Activated B cell treated with CpG ODN at 0.5 μM for 24 hours (primary cell): Measurements from ENCODE around the gene ANKRD13A. TPM values are rescaled to one million over a fixed set of nuclear protein-coding genes. Genes with fewer than 3 reads are reported as not detected.
"Not testable (repeated sequence)": the region's sequence is repeated elsewhere in the genome, so short reads cannot be mapped to it uniquely, and the experiment has no call there.

Experiments used
- ATAC-seq: fragments of 200-7000 bp; cut with Tn5 transposase; one replicate; pipeline ENCODE4 v1.10.0; 2021; ENCODE audit warnings: low read depth, mild to moderate bottlenecking, moderate library complexity
- CTCF ChIA-PET: fragments of 350-600 bp; sonication (Branson Sonifier 250); formaldehyde crosslinking; loops from one replicate; lab custom pipeline; 2021; ENCODE audit warnings: antibody characterized with exemption; lab: Charles Lee
- POLR2A ChIA-PET: fragments of 350-600 bp; sonication (Branson Sonifier 250); formaldehyde crosslinking; loops from one replicate; lab custom pipeline; 2021; ENCODE audit warnings: antibody characterized with exemption; lab: Charles Lee
- DNase-seq: peaks from one replicate; pipeline ENCODE4 v3.0.0; 2022
- H3K27ac Mint-ChIP-seq: one replicate; pipeline ENCODE4 v1.8.0; 2020; ENCODE audit warnings: mixed read lengths
- H3K27me3 Mint-ChIP-seq: one replicate; pipeline ENCODE4 v1.8.0; 2021; ENCODE audit warnings: mixed read lengths
- H3K36me3 Mint-ChIP-seq: one replicate; pipeline ENCODE4 v1.8.0; 2021; ENCODE audit warnings: low read depth, mixed read lengths
- H3K4me1 Mint-ChIP-seq: one replicate; pipeline ENCODE4 v1.8.0; 2021; ENCODE audit warnings: mixed read lengths
- H3K4me3 Mint-ChIP-seq: one replicate; pipeline ENCODE4 v1.8.0; 2020; ENCODE audit warnings: mild to moderate bottlenecking, mixed read lengths
- H3K9me3 Mint-ChIP-seq: one replicate; pipeline ENCODE4 v1.8.0; 2020; ENCODE audit warnings: mixed read lengths
- CTCF ChIP-seq: fragments of 200-600 bp; IDR thresholded peaks from one replicate; pipeline ENCODE4 v1.8.0; 2022; ENCODE audit warnings: antibody characterized with exemption, mild to moderate bottlenecking
- intact Hi-C: fragments of 100-400 bp; cut with micrococcal nuclease; formaldehyde crosslinking; loops from one replicate; pipeline ENCODE4 v1.15.1; 2024
- total RNA-seq: library from RNA; stranded (reverse); gene quantifications from 2 replicates; pipeline ENCODE4 v1.2.3, GENCODE V29; 2022

ANKRD13A gene
- total RNA-seq, 1 donor from 2014 or later, result 135 TPM

DNA sequence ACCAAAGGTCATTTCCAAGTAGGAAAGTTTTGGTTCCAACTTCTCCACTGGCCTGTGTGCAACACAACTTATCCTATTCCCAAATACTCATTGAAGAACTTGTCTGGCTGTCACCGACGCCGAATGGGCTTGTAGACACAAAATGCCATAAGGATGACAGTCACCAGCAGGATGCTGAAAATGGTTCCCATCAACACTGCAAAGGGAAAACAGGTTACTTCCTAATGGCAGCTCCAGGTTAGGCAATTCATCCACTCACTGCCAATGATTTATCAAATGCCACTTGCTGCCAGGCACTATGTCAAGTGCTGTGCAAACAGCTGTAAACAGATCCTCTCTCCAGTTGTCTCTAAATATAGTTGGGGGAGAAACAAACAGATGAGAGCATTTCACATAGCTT, 43.0 kb downstream of the ANKRD13A start:
- intact Hi-C loops, result no loop called here
- H3K27ac Mint-ChIP-seq, result peak overlapping the region; percentile 56
- peaks cover 53% of the 10 kb centered on the region for H3K36me3 Mint-ChIP-seq
- H3K4me1 Mint-ChIP-seq, result peaks cover 41% of the 10 kb centered on the region
- CTCF ChIA-PET, result interaction anchor here (0.7 kb wide), 1 partner anchor 11 kb away, joined by 4 read pairs; no protein-coding TSS in a partner anchor
- no peaks in the 10 kb centered on the region for H3K9me3 Mint-ChIP-seq
- no peaks in the 10 kb centered on the region for H3K27me3 Mint-ChIP-seq
- H3K4me3 Mint-ChIP-seq, result no peak overlapping the region
- no peak for TF ChIP-seq CTCF
- ATAC-seq, result no peak
- POLR2A ChIA-PET, result no interaction called here
- DNase-seq, result no peak

DNA sequence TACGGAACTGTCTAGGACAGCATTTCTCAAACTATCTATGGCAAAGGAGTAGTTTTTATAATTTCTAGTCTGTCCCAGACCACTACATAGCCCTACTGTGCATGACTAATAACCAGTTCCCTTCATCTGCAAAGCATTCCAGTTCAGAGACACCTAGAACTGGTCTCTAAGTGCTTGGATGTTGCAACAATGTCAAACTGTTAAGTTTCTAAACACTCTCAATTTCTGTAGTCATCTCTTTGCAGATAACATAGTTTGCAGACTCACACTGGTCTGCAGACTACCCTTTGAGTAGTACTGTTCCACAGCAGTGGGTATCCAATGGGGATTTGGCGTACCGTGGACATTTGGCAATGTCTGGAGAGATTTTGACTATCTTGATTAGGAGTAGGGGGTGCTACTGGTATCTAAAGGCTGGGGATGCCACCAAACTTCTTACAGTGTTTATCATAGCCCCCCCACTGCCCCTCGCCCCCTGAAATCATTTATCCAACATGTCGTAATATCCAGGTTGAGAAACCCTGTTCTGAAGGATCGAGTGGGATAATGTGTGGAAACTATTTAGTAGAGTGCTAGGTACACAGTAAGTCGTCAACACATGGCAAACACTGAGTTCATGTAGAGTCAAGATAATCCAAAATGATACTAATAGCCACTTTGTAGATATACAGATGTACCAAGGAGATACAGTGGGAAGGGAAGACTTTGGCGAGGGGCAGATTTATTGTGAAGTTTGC, 47.4 kb downstream of the ANKRD13A start:
- Mint-ChIP-seq H3K9me3 (no peaks in the 10 kb centered on the region), H3K4me3 (peak overlapping the region; percentile 95), H3K27ac (no peak overlapping the region), H3K27me3 (no peaks in the 10 kb centered on the region), H3K4me1 (peaks cover 61% of the 10 kb centered on the region), H3K36me3 (peaks cover 27% of the 10 kb centered on the region)
- ChIA-PET POLR2A (no interaction called here), CTCF (no interaction called here)
- no peak for DNase-seq
- intact Hi-C loops, result no loop called here
- ATAC-seq, result no peak
- TF ChIP-seq CTCF, result no peak

DNA sequence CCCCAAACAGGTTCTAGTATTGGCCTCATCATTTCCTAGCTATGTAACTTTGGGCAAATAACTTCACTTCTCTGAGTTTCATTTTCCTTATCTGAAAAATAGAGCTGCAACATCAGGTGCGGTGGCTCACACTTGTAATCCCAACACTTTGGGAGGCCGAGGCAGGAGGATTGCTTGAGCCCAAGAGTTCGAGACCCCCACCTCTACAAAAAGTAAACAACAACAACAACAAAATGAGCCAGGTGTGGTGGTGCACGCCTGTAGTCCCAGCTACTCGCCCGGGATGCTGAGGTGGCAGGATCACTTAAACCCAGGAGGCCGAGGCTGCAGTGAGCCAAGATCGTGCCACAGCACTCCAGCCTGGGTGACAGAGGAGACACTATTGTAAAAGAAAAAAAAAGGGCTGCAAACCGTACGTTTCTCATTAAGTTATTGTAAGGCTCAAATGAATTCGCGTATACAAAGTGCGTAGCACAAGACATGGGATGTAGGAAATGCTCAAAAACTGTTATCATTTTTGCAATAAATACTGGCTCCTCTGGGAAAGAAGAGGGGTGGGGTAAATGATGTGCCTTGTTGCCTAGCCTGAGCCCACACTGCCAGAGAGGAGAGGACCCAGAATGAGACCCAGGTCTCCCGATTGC, 48.2 kb downstream of the ANKRD13A start:
- Mint-ChIP-seq H3K36me3 (peaks cover 19% of the 10 kb centered on the region), H3K27ac (peak overlapping the region; percentile 100), H3K27me3 (no peaks in the 10 kb centered on the region), H3K4me3 (peak overlapping the region; percentile 95), H3K9me3 (no peaks in the 10 kb centered on the region), H3K4me1 (peaks cover 59% of the 10 kb centered on the region)
- POLR2A ChIA-PET, result interaction anchor here (0.6 to 1.1 kb wide), 4 partner anchors 32 to 1718 kb away, joined by 4 to 5 read pairs (median 4); no protein-coding TSS in a partner anchor
- no peak for TF ChIP-seq CTCF
- no peak for ATAC-seq
- intact Hi-C loops, result no loop called here
- CTCF ChIA-PET, result no interaction called here
- DNase-seq, result no peak

DNA sequence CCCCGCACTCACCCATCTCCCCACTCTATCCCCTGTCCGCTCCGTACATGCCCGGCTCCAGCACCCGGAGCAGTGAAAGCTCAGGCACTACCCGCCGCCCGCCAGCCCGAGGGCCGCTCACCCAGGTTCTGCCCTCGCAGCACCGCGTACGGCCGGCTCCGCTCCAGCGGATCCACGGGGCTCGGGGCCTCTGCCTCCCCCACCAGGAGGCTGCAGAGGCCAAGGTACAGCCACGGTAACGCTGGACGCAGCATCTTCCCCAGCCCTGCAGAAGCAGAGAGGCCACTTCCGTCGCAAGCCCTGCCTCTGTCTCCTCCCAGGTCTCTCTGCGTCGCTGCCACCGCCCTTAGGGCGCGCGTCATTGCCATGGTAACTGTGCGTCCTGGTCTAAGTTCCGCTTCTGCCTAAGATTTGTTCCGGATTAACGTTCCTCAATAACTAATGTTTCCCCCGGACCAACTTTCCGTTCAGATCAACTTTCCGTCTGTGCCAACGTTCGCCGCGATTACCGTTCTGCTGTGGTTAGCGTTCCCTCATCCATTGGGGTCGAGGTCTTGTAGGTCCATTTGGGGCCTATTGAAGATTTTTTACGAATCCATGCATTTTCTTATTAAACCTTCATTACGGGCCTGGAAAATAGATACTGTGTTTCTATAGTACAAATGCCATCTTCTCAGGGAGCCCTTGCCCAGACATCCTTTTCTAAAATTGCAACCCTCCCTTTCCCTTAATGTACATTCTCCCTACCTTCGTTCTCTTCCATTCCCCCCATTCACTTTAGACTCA, 49.2 kb downstream of the ANKRD13A start, which contains the start of gene C12orf76:
Gene C12orf76 (minus strand): TSS at position 281 of the 786 bp plus-strand sequence. CDS start 27 bp downstream, at position 254.
- CTCF ChIA-PET, result no interaction called here
- POLR2A ChIA-PET, result interaction anchor here (0.6 to 1.1 kb wide), 3 partner anchors 31 to 163 kb away, joined by 4 to 5 read pairs (median 4); no protein-coding TSS in a partner anchor
- H3K27ac Mint-ChIP-seq, result peak within 1 kb of the TSS; percentile 100
- no peaks in the 10 kb centered on the region for H3K9me3 Mint-ChIP-seq
- no peaks in the 10 kb centered on the region for H3K27me3 Mint-ChIP-seq
- no peak for TF ChIP-seq CTCF
- DNase-seq (peak; percentile 80), ATAC-seq (peak; percentile 96)
- H3K4me3 Mint-ChIP-seq, result peak within 1 kb of the TSS; percentile 95
- H3K4me1 Mint-ChIP-seq, result peaks cover 52% of the 10 kb centered on the region
- intact Hi-C loops, result loop anchor here (1.0 to 2.0 kb wide), 9 partner anchors 31 to 571 kb away; partner anchors contain the start of genes ANAPC7, ANKRD13A, ATP2A2 and IFT81
- H3K36me3 Mint-ChIP-seq, result peaks cover 12% of the 10 kb centered on the region

DNA sequence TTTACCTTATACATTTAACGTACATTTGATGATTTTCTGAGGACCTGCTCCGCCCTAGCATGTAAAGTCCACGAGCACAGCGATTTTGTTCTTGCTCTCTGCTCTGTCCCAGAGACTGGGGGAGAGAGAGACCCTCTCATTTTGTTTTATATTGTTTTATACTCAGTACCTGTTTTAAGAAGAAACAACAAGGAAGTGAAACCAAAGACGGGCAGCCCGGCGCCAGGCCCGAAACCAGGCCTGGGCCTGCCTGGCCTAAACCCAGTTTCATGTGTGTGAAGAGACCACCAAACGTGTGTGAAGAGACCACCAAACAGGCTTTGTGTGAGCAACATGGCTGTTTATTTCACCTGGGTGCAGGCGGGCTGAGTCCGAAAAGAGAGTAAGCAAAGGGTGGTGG, 49.8 kb downstream of the ANKRD13A start:
- ATAC-seq (peak; percentile 20), DNase-seq (peak; percentile 61)
- intact Hi-C loops, result loop anchor here (2.0 kb wide), 1 partner anchor 52 kb away; no protein-coding TSS in a partner anchor
- H3K4me3 Mint-ChIP-seq, result peak overlapping the region; percentile 95
- H3K27ac Mint-ChIP-seq, result peak overlapping the region; percentile 100
- H3K4me1 Mint-ChIP-seq, result peaks cover 50% of the 10 kb centered on the region
- H3K27me3 Mint-ChIP-seq, H3K9me3 Mint-ChIP-seq, CTCF ChIA-PET: not testable (repeated sequence)
- POLR2A ChIA-PET, result interaction anchor here (1.0 kb wide), 1 partner anchor 30 kb away, joined by 3 read pairs; no protein-coding TSS in a partner anchor
- peaks cover 11% of the 10 kb centered on the region for H3K36me3 Mint-ChIP-seq

- intact Hi-C loops, result loop anchor here (2.0 kb wide), 1 partner anchor 51 kb away; no protein-coding TSS in a partner anchor
- not testable (repeated sequence) for DNase-seq, H3K27me3 Mint-ChIP-seq, H3K9me3 Mint-ChIP-seq, ATAC-seq
- ChIA-PET CTCF (interaction anchor here (0.6 kb wide), 1 partner anchor 30 kb away, joined by 3 read pairs; no protein-coding TSS in a partner anchor), POLR2A (interaction anchor here (1.0 kb wide), 2 partner anchors 9 to 30 kb away, joined by 3 to 5 read pairs; no protein-coding TSS in a partner anchor)
- peaks cover 50% of the 10 kb centered on the region for H3K4me1 Mint-ChIP-seq
- H3K4me3 Mint-ChIP-seq, result peak overlapping the region; percentile 95
- H3K36me3 Mint-ChIP-seq, result peaks cover 10% of the 10 kb centered on the region
- peak overlapping the region; percentile 100 for H3K27ac Mint-ChIP-seq
Observed at GRCh38 chr12:110049666-110050065, 50.4 kb downstream of the ANKRD13A start.
